Breast epithelium (tissue), 3 donors: ENCODE measurements around the gene DNAJB5.

Source experiments
- POLR2A ChIP-seq: fragments of 450-650 bp; IDR thresholded peaks from one replicate; pipeline ENCODE4 v1.6.1; 2016; ENCODE audit warnings: antibody characterized with exemption, mild to moderate bottlenecking, moderate library complexity
- POLR2AphosphoS5 ChIP-seq, 3 donors: sonication (generic); formaldehyde crosslinking; IDR thresholded peaks; one replicate each; pipeline ENCODE4 v1.6.1; 2017; ENCODE audit warnings: antibody characterized with exemption in 3 of 3
- TF ChIP-seq, protein P1 (sequence below), 3 donors: fragments of 450-650 bp; IDR thresholded peaks; one replicate each; pipeline ENCODE4 v1.5.1; 2016 to 2017; ENCODE audit warnings: antibody characterized with exemption in 3 of 3, mild to moderate bottlenecking in 3 of 3, moderate library complexity in 3 of 3

GRCh38 chr9:34984049-34984448 lies 5.5 kb upstream of the DNAJB5 start:
- TF ChIP-seq, protein P1, sequence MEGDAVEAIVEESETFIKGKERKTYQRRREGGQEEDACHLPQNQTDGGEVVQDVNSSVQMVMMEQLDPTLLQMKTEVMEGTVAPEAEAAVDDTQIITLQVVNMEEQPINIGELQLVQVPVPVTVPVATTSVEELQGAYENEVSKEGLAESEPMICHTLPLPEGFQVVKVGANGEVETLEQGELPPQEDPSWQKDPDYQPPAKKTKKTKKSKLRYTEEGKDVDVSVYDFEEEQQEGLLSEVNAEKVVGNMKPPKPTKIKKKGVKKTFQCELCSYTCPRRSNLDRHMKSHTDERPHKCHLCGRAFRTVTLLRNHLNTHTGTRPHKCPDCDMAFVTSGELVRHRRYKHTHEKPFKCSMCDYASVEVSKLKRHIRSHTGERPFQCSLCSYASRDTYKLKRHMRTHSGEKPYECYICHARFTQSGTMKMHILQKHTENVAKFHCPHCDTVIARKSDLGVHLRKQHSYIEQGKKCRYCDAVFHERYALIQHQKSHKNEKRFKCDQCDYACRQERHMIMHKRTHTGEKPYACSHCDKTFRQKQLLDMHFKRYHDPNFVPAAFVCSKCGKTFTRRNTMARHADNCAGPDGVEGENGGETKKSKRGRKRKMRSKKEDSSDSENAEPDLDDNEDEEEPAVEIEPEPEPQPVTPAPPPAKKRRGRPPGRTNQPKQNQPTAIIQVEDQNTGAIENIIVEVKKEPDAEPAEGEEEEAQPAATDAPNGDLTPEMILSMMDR (IDR thresholded peaks at IDR 0.05) = no peak
- TF ChIP-seq POLR2AphosphoS5 (IDR thresholded peaks at IDR 0.05) (no peak), POLR2A (no peak)
